PC-9 (cell line): Measurements from ENCODE around the gene ADI1. TPM values are rescaled to one million over a fixed set of nuclear protein-coding genes. Genes with fewer than 3 reads are reported as not detected.

Experiments
- BruUV-seq: library from RNA; stranded (reverse); fragments of 400-500 nt; replicated peaks from 2 replicates; lab custom pipeline; 2021; lab: Mats Ljungman, UMichigan
- CTCF ChIA-PET: fragments of 300-600 bp; sonication (Branson Sonifier 250); formaldehyde crosslinking; loops from one replicate; lab custom pipeline; 2022; ENCODE audit warnings: antibody characterized with exemption; lab: Charles Lee
- POLR2A ChIA-PET: fragments of 300-600 bp; sonication (Branson Sonifier 250); formaldehyde crosslinking; loops from one replicate; lab custom pipeline; 2022; ENCODE audit warnings: antibody characterized with exemption; ENCODE audit not compliant: unreplicated experiment; lab: Charles Lee
- DNase-seq, 2 experiments: peaks; one replicate each; pipeline versions ENCODE4 v3.0.0 to v3.0.0-alpha.2; 2015 to 2022; ENCODE audit warnings: mixed read lengths in 1 of 2
- H2AFZ ChIP-seq: fragments of 200-600 bp; sonication (generic); 2 replicates; pipeline ENCODE4 v1.8.1; 2017; ENCODE audit warnings: antibody characterized with exemption
- H3F3A ChIP-seq: fragments of 200-600 bp; sonication (generic); 2 replicates; pipeline ENCODE4 v1.8.1; 2017; ENCODE audit warnings: antibody characterized with exemption, mild to moderate bottlenecking, low read depth; ENCODE audit not compliant: insufficient read depth
- H3K27ac ChIP-seq: fragments of 200-600 bp; sonication (generic); 2 replicates; pipeline ENCODE4 v1.6.1; 2016; ENCODE audit warnings: mixed run types
- H3K27me3 ChIP-seq: fragments of 200-600 bp; sonication (generic); 2 replicates; pipeline ENCODE4 v1.6.1; 2016; ENCODE audit warnings: low read depth, mixed run types; ENCODE audit not compliant: insufficient read depth
- H3K36me3 ChIP-seq: fragments of 200-600 bp; sonication (generic); 2 replicates; pipeline ENCODE4 v1.6.1; 2016; ENCODE audit warnings: low read depth, mixed run types
- H3K4me1 ChIP-seq: fragments of 200-600 bp; sonication (generic); replicated peaks from 2 replicates; pipeline ENCODE4 v1.6.1; 2016; ENCODE audit warnings: mixed run types; ENCODE audit not compliant: insufficient read depth
- H3K4me2 ChIP-seq: fragments of 200-600 bp; sonication (generic); 2 replicates; pipeline ENCODE4 v1.6.1; 2017; ENCODE audit warnings: mixed run types
- H3K4me3 ChIP-seq: fragments of 200-600 bp; sonication (generic); 2 replicates; pipeline ENCODE4 v1.6.1; 2016; ENCODE audit warnings: mixed run types
- H3K79me2 ChIP-seq: fragments of 200-600 bp; sonication (generic); 2 replicates; pipeline ENCODE4 v1.6.1; 2017; ENCODE audit warnings: low read depth, mixed run types
- H3K9me2 ChIP-seq: fragments of 200-600 bp; sonication (generic); 2 replicates; pipeline ENCODE4 v1.8.1; 2017; ENCODE audit warnings: mild to moderate bottlenecking; ENCODE audit not compliant: insufficient read depth
- H3K9me3 ChIP-seq: fragments of 200-600 bp; sonication (generic); 2 replicates; pipeline ENCODE4 v1.8.1; 2016; ENCODE audit warnings: low read depth; ENCODE audit not compliant: insufficient read depth
- H4K20me1 ChIP-seq: fragments of 200-600 bp; sonication (generic); 2 replicates; pipeline ENCODE4 v1.8.1; 2017; ENCODE audit not compliant: insufficient read depth
- EZH2 ChIP-seq: fragments of 200-600 bp; sonication (generic); IDR thresholded peaks from 2 replicates; pipeline ENCODE4 v1.8.0; 2017; ENCODE audit warnings: antibody characterized with exemption, low read depth
- intact Hi-C: fragments of 100-400 bp; cut with micrococcal nuclease; formaldehyde crosslinking; loops from one replicate; pipeline ENCODE4 v1.10.0; 2022; ENCODE audit not compliant: unreplicated experiment
- total RNA-seq: library from RNA; stranded (reverse); gene quantifications from 2 replicates; pipeline ENCODE4 v1.2.3, GENCODE V29; 2021
- TF ChIP-seq, protein P1 (sequence below): fragments of 200-600 bp; sonication (generic); conservative IDR thresholded peaks from 2 replicates; pipeline ENCODE4 v1.6.1; 2017; ENCODE audit warnings: mixed run types, antibody characterized with exemption, mild to moderate bottlenecking, moderate library complexity

The ADI1 gene
- total RNA-seq, 1 experiment from 2014 or later = 54.5 TPM

DNA sequence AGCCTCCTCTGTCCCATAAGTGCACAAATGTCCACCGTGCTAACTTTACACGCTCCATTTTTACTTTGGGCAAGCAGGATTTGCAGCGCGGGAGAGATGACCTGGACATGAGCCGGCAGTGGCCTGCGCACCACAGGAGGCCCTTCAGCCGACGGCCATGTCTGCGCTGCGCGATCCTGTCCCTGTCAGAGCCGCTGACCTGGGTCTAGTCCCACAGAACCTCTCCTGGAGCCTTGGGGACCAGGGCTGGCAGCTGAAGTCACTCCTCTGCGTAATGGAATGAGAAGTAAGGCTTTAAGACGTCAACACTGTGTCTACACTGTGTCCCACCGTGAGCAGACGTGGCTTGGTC is 29.6 kb downstream of the ADI1 start:
- POLR2A ChIA-PET = no interaction called here
- H3K27me3 ChIP-seq = no peaks in the 10 kb centered on the region
- no peaks in the 10 kb centered on the region for H4K20me1 ChIP-seq
- H2AFZ ChIP-seq = no peak overlapping the region
- H3K27ac ChIP-seq = no peak overlapping the region
- H3F3A ChIP-seq = no peaks in the 10 kb centered on the region
- H3K4me2 ChIP-seq = no peak overlapping the region
- intact Hi-C loops = no loop called here
- H3K4me3 ChIP-seq = no peak overlapping the region
- no peaks in the 10 kb centered on the region for H3K4me1 ChIP-seq
- no TSS peak for BruUV-seq
- H3K9me2 ChIP-seq = no peaks in the 10 kb centered on the region
- no peak for DNase-seq
- CTCF ChIA-PET = no interaction called here
- H3K9me3 ChIP-seq = no peaks in the 10 kb centered on the region
- no peak for TF ChIP-seq EZH2
- TF ChIP-seq, protein P1, sequence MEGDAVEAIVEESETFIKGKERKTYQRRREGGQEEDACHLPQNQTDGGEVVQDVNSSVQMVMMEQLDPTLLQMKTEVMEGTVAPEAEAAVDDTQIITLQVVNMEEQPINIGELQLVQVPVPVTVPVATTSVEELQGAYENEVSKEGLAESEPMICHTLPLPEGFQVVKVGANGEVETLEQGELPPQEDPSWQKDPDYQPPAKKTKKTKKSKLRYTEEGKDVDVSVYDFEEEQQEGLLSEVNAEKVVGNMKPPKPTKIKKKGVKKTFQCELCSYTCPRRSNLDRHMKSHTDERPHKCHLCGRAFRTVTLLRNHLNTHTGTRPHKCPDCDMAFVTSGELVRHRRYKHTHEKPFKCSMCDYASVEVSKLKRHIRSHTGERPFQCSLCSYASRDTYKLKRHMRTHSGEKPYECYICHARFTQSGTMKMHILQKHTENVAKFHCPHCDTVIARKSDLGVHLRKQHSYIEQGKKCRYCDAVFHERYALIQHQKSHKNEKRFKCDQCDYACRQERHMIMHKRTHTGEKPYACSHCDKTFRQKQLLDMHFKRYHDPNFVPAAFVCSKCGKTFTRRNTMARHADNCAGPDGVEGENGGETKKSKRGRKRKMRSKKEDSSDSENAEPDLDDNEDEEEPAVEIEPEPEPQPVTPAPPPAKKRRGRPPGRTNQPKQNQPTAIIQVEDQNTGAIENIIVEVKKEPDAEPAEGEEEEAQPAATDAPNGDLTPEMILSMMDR = no peak
- no peaks in the 10 kb centered on the region for H3K36me3 ChIP-seq
- no peaks in the 10 kb centered on the region for H3K79me2 ChIP-seq

- CTCF ChIA-PET = no interaction called here
- DNase-seq = no peak
- Histone ChIP-seq H3K4me3 (no peak overlapping the region), H2AFZ (no peak overlapping the region), H3K27me3 (no peaks in the 10 kb centered on the region), H4K20me1 (no peaks in the 10 kb centered on the region), H3K4me1 (no peaks in the 10 kb centered on the region), H3K27ac (no peak overlapping the region), H3K36me3 (no peaks in the 10 kb centered on the region), H3F3A (no peaks in the 10 kb centered on the region), H3K9me3 (no peaks in the 10 kb centered on the region), H3K79me2 (no peaks in the 10 kb centered on the region), H3K4me2 (no peak overlapping the region), H3K9me2 (no peaks in the 10 kb centered on the region)
- POLR2A ChIA-PET = no interaction called here
- TF ChIP-seq, protein P1 = no peak
- TF ChIP-seq EZH2 = no peak
- intact Hi-C loops = no loop called here
- BruUV-seq = no TSS peak
These were observed 30.2 kb downstream of the ADI1 start for GRCh38 chr2:3488855-3489763.

GRCh38 chr2:3488061-3488531 is 31.2 kb downstream of the ADI1 start:
- DNase-seq = no peak
- Histone ChIP-seq H3F3A (no peaks in the 10 kb centered on the region), H4K20me1 (no peaks in the 10 kb centered on the region), H3K9me2 (no peaks in the 10 kb centered on the region), H3K27ac (no peak overlapping the region), H3K27me3 (no peaks in the 10 kb centered on the region), H3K79me2 (no peaks in the 10 kb centered on the region), H3K9me3 (no peaks in the 10 kb centered on the region), H2AFZ (no peak overlapping the region), H3K36me3 (no peaks in the 10 kb centered on the region), H3K4me2 (no peak overlapping the region), H3K4me1 (no peaks in the 10 kb centered on the region), H3K4me3 (no peak overlapping the region)
- intact Hi-C loops = no loop called here
- ChIA-PET POLR2A (no interaction called here), CTCF (no interaction called here)
- TF ChIP-seq, protein P1 = no peak
- no peak for TF ChIP-seq EZH2
- no TSS peak for BruUV-seq
